ENCODE data around the gene NLN. TPM values are rescaled to one million over a fixed set of nuclear protein-coding genes. Genes with fewer than 3 reads are reported as not detected.
"Not testable (repeated sequence)": the region's sequence is repeated elsewhere in the genome, so short reads cannot be mapped to it uniquely, and the experiment has no call there.

The NLN gene
- total RNA-seq, 1 donor from 2014 or later, result 15.1 TPM

DNA sequence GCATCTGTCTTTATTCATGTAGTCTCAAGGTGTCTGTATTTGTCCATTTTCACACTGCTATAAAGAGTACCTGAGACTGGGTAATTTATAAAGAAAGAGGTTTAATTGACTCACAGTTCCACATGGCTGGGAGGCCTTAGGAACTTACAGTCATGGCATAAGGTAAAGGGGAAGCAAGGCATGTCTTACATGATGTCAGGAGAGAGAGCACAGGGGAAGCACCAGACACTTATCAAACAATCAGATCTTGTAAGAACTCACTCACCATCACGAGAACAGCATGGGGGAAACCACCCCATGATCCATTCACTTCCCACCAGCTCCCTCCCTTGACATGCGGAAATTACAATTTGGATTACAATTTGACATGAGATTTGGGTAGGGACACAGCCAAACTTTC lies 44.2 kb downstream of the NLN start:
- ATAC-seq (ENCODE audit: poor library complexity) (no peak), DNase-seq (no peak)
- intact Hi-C loops (cut with DNase I), result no loop called here

DNA sequence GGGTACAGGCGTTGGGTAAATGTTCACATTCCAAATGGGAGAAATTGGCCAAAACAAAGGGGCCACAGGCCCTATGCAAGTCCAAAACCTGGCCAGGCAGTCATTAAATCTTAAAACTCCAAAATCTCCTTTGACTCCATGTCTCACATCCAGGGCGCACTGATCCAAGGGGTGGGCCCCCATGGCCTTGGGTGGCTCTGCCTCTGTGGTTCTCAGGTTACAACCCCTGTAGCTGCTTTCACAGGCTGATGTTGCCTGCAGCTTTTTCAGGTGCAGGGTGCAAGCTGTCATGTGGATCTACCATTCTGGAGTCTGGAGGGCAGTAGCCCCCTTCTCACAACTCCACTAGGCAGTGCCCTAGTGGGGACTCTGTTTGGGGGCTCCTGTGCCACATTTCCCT lies 44.8 kb downstream of the NLN start:
- no peak for ATAC-seq (ENCODE audit: poor library complexity)
- intact Hi-C loops (cut with DNase I), result no loop called here
- no peak for DNase-seq

DNA sequence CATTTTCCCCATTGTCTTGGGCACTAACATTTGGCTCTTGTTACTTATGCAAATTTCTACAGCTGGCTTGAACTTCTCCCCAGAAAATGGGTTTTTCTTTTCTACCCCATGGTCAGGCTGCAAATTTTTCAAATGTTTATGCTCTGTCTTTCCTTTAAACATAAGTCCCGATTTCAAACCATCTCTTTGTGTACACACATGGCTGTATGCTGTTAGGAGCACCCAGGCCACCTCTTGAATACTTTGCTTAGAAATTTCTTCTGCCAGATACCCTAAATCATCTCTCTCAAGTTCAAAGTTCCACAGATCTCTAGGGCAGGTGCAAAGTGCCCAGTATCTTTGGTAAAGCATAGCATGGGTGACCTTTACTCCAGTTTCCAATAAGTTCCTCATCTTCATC lies 45.6 kb downstream of the NLN start:
- no peak for DNase-seq
- intact Hi-C loops (cut with DNase I), result no loop called here
- no peak for ATAC-seq (ENCODE audit: poor library complexity)

DNA sequence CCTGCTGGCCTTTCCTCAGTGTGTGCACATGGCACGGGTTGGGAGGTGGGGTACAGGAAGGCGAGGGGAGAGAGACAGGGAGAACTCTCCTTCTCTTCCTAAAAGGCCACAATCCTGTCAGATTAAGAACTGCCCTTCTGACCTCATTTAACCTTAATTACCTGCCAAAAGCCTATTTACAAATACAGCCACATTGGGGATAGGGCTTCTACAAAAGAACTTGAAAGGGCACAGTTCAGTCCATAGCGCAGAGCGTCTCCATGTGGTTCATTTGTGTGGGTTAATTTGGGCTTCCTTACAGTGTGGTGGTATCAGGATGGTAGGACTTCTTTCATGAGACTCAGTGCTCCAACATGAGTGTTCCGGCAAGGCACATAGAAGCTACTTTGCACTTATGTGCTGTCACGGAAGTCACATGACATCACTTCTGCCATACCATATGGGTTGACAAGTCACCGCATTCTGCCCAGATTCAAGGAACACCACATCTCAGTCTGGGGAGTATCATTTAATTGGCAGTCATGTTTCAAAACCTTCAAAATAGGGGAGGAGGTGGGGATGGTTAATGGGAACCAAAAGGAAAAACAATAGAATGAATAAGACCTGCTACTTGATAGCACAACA lies 46.8 kb downstream of the NLN start:
- intact Hi-C loops (cut with DNase I), result no loop called here
- no peak for DNase-seq
- no peak for ATAC-seq (ENCODE audit: poor library complexity)

DNA sequence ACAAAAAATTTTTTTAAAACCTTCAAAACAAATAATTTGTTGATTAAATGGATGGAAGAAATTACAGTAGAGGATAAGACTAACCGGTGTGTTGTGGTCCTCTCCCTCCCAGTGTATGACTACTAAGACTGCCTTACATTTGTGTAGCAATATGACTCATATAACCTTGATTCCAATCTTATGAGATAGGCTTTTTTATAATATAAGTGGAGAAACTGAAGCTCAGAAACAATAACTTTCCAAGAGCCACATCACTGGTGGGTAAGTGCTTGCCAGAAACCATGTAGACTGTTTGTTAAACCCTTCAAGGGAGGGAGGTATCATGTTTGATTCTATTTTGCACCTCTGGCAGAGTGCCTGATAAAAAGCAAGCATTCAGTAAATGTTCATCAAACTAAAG lies 47.5 kb downstream of the NLN start:
- ATAC-seq (ENCODE audit: poor library complexity) (no peak), DNase-seq (no peak)
- intact Hi-C loops (cut with DNase I), result no loop called here

DNA sequence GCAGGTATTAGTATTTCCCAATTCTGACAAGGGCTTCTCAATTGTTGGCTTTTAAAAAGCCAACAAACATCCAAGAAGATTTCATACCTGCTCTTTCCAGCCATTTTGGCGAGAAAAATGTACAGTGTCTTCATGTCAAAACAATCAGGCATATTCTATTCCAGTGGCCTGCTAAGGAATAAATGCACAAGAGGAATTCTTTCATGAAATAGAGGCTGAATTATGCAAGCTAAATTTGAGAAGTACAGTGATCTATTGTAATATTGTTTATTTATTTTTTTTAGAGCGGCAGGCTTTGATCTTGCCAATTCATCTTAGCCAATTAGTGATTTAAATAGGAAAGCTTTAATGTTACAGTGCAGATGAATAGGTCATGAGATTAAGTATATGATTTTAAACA lies 49.3 kb downstream of the NLN start:
- intact Hi-C loops (cut with DNase I), result no loop called here
- ATAC-seq (ENCODE audit: poor library complexity) (no peak), DNase-seq (no peak)

DNA sequence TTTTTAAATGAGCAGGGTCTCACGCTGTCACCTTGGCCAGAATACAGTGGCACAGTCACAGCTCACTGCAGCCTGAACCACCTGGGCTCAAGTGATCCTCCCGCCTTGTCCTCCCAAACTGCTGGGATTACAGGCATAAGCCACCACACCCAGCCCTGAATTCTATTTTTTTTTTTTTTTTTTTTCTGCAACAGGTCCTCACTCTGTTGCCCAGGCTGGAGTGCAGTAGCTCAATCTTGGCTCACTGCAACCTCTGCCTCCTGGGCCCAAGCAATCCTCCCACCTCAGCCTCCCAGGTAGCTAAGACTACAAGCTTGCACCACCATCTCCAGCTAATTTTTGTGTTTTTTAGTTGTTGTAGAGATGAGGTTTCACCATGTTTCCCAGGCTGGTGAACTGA lies 51.0 kb downstream of the NLN start:
- DNase-seq; ATAC-seq (ENCODE audit: poor library complexity); intact Hi-C loops (cut with DNase I): not testable (repeated sequence)

DNA sequence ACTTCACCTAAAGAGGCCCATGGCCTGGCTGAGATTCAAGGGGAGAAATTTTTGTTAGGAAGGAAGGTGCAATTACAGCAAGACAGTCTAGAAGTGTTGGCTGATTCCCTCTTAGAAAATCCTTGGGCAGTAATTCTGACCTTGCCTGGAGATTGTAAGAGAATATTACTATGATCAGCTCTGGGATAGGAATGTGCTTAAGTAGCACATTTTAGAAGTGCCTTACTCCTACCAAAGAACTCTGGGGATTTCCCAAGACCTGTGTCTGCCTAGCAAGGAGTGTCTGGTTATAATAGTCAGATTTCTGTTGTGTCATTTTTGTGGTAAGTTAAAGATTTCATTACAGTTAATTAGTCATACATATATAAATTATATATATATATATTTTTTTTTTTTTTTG lies 52.3 kb downstream of the NLN start:
- DNase-seq (no peak), ATAC-seq (ENCODE audit: poor library complexity) (no peak)
- intact Hi-C loops (cut with DNase I), result no loop called here

DNA sequence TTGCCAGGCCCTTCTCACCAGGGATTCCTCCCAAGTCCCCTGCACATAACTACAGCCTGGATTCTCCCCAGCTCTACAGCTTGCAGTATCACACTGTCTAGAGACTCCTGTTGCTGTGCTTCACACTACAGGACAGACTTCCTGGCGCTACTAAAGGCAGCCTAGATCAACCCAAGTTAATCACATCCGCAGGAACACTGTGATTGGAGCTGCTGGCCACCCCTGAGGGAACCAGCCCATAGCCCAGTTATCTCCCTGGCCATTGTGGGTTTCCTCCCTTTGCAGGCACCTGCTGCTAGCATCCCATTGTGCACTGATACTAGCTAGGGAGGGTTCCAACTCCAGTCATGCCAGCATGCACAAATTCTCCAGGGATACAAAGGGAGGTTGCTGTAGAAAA lies 53.5 kb downstream of the NLN start:
- ATAC-seq (ENCODE audit: poor library complexity) (no peak), DNase-seq (no peak)
- intact Hi-C loops (cut with DNase I), result no loop called here

DNA sequence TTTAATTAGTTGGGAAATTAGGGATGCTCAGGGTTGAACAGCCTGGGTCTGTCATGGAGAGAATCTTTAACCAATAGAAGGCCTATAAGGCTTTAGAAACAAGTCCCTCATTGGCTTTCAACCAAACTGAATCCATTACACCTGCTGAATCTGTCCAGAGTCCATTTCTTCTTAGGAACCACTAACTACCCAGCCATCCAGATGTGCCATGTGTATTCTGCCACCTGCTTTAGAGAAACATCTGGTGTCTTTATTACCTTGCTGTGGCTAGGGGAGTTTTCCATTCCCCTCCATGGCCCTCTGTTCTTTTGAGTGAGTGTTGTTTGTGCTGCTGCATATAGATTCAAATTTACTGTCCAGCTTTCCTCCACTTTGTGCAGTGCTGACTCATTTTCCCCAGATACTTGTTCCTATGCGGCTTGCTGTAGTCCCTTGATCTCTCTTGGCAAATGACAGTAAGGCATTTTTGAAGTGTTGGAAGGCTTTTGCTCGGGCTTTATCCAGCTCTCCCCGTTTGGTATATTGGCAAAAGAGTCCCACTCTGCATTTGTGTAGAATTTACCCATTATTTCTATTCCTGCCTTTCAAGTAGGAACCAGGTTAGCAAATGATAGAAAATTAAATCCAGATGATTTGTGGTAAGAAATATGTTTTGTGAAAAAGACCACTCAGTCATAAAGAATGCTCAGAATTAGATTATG lies 54.6 kb downstream of the NLN start:
- intact Hi-C loops (cut with DNase I), result no loop called here
- no peak for ATAC-seq (ENCODE audit: poor library complexity)
- DNase-seq, result no peak

DNA sequence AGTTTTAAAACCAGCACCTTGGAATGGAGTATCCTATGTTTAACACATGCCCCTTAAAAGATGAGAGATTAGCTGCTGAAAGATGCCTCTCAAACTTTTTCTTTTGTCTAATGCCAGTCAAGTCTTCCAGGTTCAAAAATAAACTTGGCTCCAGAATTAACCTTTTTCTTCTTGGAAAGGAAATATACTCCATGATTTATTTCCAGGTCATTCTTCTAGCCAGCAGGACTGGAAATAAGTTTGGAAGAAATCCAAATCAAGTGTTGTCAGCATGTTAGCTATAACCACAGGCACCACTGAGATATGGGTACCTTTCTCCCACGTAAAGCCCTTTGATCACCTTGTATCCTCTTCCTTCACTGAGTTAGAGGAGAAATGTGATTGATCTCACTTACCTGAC lies 56.1 kb downstream of the NLN start:
- ATAC-seq (ENCODE audit: poor library complexity), result no peak
- intact Hi-C loops (cut with DNase I), result no loop called here

DNA sequence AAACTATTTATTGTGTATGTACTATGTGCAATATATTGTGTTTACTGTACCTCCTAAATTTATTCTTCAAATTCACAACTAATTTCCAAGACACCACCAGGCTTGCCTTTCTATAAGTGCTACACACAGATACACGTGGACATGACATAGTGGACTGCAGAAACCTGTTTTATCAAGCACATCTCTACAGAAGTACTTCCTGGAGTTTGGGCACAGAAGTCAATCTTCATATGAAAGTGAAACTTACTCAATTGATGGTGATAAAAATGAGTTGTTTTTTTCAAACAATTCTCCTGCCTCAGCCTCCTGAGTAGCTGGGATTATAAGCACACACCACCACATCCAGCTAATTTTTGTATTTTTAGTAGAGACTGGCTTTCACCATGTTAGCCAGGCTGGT lies 57.6 kb downstream of the NLN start:
- DNase-seq (no peak), ATAC-seq (ENCODE audit: poor library complexity) (no peak)
- intact Hi-C loops (cut with DNase I), result no loop called here

More for the DNA sequence above, 56.1 kb downstream of the NLN start:
- no peak for DNase-seq

DNA sequence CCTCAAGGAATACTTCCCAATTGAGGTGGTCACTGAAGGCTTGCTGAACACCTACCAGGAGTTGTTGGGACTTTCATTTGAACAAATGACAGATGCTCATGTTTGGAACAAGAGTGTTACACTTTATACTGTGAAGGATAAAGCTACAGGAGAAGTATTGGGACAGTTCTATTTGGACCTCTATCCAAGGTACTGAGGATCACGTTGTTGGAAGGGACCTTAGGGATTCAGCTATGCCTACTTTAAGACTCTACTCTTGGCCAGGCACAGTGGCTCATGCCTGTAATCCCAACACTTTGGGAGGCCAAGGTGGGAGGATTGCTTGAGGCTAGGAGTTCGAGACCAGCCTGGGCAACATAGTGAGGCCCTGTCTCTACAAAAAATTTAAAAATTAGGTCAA lies 66.3 kb downstream of the NLN start:
- ATAC-seq (ENCODE audit: poor library complexity); intact Hi-C loops (cut with DNase I); DNase-seq: not testable (repeated sequence)

DNA sequence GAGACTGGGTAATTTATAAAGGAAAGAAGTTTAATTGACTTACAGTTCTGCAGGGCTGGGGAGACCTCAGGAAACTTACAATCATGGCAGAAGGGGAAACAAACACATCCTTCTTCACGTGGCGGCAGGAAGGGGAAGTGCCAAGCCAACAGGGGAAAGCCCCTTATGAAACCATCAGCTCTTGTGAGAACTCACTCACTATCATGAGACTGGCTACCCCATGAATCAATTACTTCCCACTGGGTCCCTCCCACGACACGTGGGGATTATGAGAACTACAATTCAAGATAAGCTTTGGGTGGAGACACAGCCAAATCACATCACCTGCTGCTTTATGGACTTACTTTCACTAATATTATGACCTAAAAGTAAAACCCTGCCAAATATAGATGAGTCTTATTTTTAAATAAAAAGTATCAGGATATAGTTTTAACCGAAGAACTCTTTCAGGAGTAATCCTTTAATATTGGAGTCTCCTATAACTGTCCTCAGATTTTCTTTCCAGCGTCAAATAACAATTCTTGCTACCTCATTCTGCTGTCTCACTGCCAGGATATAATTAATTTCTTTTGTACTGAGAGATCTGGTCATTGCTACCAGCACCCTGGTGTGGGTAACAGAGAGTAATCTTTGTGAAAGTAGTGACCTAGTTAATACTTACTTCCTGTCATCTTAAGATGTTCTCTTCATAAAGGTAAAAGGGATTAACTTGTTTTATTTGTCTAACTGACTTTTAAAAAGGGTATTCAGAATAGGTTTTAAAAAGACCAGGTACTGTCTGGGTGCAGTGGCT lies 68.6 kb downstream of the NLN start:
- DNase-seq (no peak), ATAC-seq (ENCODE audit: poor library complexity) (no peak)
- intact Hi-C loops (cut with DNase I), result no loop called here

DNA sequence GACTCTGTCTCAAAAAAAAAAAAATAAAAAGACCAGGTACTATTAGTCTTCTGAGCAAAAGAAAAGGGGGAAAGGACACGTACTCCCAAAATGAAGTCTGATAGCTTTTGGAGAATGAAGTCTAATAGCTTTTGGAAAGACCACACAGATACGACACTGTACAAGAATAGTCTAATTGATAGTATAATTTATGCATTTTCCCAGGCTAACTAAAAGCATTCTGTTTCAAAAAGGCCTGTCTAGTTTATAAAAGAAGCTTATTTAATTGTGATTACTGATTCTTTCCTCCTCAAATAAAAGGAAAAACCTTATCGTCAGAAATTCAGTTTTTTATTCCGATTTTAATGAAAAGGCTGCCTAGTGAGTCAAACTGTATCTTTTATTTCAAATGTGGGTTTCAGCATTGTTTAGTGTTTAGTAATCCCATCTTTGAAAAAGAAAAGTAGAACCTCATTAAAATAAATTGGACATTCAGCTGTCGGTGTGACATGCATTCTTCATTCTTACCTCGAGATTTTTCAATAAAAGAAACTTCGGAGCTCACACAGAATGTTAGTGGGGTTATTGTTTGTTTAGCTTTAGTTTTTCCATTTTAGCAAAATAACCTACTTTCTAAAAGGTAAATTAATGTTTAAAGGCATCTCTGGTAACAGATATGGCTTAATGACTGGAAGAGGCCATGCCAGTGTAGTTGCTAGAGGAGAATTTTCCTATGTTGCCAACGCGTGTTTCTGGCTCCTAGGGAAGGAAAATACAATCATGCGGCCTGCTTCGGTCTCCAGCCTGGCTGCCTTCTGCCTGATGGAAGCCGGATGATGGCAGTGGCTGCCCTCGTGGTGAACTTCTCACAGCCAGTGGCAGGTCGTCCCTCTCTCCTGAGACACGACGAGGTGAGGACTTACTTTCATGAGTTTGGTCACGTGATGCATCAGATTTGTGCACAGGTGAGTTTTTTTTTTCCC lies 70.0 kb downstream of the NLN start:
- DNase-seq (no peak), ATAC-seq (ENCODE audit: poor library complexity) (no peak)
- intact Hi-C loops (cut with DNase I), result no loop called here

DNA sequence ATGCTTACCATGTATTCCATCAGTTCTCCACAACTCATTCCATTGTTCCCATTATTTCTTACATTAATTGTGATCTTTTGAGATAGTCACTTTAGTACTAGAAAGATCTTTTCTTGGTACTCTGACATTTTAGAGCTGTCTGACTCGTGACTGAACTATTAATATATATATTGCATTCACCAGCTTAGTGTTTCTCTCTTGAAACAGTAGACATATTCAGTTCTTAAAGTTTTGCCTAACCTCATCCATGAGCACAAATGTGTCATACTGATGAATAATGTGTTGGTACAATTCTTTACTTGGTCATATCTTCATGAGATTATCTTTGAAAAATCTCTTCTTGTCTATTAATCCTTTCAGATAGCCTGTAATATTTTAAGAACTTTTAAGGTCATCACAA lies 74.3 kb downstream of the NLN start:
- intact Hi-C loops (cut with DNase I), result no loop called here
- DNase-seq (no peak), ATAC-seq (ENCODE audit: poor library complexity) (no peak)

DNA sequence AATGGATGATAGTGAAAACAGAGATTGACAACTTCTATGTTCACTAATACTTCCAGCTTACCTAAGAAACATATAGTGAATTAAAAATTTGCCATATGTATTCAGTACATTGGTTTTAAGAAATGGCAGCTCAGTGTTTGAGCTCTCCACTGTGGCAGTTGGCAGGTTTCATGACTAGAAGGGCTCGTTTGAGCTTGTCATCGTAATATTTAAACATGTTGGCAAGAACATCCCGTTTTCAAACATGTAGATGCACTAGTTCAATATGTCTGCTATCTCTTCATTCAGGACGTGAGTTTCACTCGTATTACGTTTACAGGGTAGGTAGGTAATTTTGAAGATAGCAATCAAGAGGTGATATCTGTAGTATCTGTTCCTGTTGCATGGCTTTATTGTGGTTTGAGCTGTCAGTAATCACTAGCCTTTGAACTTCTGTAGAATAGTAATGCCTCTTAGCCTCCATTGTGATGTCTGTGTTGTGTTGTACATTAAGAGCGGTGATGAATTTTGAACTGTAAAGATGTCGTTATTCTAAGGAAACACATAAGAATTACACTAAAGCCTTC lies 74.8 kb downstream of the NLN start:
- ATAC-seq (ENCODE audit: poor library complexity) (no peak), DNase-seq (no peak)
- intact Hi-C loops (cut with DNase I), result no loop called here

DNA sequence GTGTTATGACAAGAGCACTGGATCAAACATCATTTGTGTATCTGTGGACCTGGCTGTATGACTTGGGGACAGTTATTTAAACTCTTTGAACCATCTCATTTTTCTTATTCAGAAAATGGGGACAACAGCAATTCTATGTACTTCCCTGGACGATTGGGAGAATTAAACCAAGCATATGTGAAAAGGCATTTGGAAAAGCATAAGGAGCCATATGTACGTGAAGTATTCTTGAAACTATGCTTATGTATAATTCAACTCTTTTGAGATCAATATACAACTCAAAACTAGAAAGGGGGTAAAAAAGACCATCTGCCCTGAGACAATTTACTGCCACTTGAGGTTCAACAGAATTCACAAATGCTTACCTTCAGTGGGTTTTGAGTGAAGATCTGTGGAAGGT lies 75.5 kb downstream of the NLN start:
- intact Hi-C loops (cut with DNase I), result no loop called here
- ATAC-seq (ENCODE audit: poor library complexity) (no peak), DNase-seq (no peak)

DNA sequence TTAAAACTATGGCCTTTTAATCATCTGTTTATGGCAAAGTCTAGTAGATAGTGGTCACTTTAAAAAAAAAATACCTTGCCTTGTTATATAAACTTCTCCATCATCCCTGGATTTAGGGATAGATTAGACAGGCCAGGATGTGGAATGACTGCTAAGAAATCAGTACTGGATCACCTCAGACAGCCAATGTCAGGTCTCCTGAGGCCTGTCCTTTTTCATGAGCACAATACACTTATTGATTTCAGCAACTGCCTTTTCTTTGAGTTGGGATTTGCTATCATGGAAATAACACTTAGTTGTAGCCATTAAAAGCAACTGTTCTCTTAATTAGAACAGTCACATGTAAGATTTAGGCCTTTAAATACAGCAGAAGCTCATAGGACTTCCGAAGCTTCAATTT lies 77.9 kb downstream of the NLN start:
- ATAC-seq (ENCODE audit: poor library complexity), result no peak
- DNase-seq, result no peak
- intact Hi-C loops (cut with DNase I), result no loop called here
